Measurements from ENCODE around the gene SLC9A3.

DNA sequence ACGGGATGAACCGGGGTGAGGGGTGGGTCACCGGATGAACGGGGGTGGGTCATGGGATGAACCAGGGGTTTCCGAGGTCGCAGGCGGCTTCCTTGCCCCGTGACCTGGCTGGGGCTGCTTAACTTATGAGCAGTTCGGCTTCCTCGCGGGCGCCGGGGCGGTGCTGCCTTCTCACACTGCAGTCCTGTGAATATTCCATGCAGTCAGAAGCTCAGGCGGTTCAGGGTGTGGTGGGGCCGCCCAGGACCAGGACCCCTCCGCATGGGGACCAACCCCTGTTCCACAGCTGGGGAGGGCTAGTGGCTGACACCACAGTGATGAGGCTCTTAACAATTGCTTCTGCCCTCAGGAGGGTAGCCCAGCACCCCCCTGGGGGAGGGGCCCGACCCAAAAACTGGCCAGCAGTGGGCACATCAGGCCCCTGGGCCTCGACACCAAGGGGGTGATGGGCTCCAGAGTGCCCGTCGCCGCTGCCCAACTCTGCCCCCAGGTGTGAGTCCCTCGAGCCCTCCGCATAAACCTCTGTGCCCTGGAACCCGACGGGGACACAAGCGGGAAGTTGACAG is 30.9 kb upstream of the SLC9A3 start:
- TF ChIP-seq, protein P1, sequence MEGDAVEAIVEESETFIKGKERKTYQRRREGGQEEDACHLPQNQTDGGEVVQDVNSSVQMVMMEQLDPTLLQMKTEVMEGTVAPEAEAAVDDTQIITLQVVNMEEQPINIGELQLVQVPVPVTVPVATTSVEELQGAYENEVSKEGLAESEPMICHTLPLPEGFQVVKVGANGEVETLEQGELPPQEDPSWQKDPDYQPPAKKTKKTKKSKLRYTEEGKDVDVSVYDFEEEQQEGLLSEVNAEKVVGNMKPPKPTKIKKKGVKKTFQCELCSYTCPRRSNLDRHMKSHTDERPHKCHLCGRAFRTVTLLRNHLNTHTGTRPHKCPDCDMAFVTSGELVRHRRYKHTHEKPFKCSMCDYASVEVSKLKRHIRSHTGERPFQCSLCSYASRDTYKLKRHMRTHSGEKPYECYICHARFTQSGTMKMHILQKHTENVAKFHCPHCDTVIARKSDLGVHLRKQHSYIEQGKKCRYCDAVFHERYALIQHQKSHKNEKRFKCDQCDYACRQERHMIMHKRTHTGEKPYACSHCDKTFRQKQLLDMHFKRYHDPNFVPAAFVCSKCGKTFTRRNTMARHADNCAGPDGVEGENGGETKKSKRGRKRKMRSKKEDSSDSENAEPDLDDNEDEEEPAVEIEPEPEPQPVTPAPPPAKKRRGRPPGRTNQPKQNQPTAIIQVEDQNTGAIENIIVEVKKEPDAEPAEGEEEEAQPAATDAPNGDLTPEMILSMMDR (IDR thresholded peaks at IDR 0.05; ENCODE audit: low read length): no peak
- no peak for TF ChIP-seq EZH2 (IDR thresholded peaks at IDR 0.05; ENCODE audit: borderline replicate concordance, low read length)
